GM23338 (cell line): ENCODE data around the gene DTX4. TPM values are rescaled to one million over a fixed set of nuclear protein-coding genes. Genes with fewer than 3 reads are reported as not detected.
A peak's percentile ranks its signal among the peaks of the same experiment; 100 is the strongest.

Experiments
- ATAC-seq: fragments of 200-7000 bp; cut with Tn5 transposase; 3 replicates; pipeline ENCODE4 v1.9.1; 2020
- DNase-seq: peaks from one replicate; pipeline ENCODE4 v3.0.0-alpha.2; 2015; ENCODE audit warnings: low spot score
- H2AFZ ChIP-seq: fragments of 200-600 bp; sonication (generic); 2 replicates; pipeline ENCODE4 v1.8.0; 2016; ENCODE audit warnings: antibody characterized with exemption, mild to moderate bottlenecking, moderate library complexity
- H3F3A ChIP-seq: fragments of 200-600 bp; sonication (generic); replicated peaks from 2 replicates; pipeline ENCODE4 v1.8.0; 2017; ENCODE audit warnings: antibody characterized with exemption, mixed run types, low read depth
- H3K27ac ChIP-seq: fragments of 200-600 bp; sonication (generic); 2 replicates; pipeline ENCODE4 v1.6.1; 2016; ENCODE audit warnings: low read depth
- H3K27me3 ChIP-seq: fragments of 200-600 bp; sonication (generic); 2 replicates; pipeline ENCODE4 v1.8.0; 2016; ENCODE audit warnings: mild to moderate bottlenecking, mixed run types, moderate library complexity; ENCODE audit not compliant: insufficient read depth
- H3K36me3 ChIP-seq: fragments of 200-600 bp; sonication (generic); 2 replicates; pipeline ENCODE4 v1.8.0; 2016; ENCODE audit warnings: mild to moderate bottlenecking; ENCODE audit not compliant: insufficient read depth
- H3K4me1 ChIP-seq: fragments of 200-600 bp; sonication (generic); 2 replicates; pipeline ENCODE4 v1.8.0; 2016; ENCODE audit warnings: mild to moderate bottlenecking, moderate library complexity; ENCODE audit not compliant: insufficient read depth
- H3K4me2 ChIP-seq: fragments of 200-600 bp; sonication (generic); 2 replicates; pipeline ENCODE4 v1.7.1; 2017; ENCODE audit warnings: mixed run types
- H3K4me3 ChIP-seq: fragments of 200-600 bp; sonication (generic); 2 replicates; pipeline ENCODE4 v1.6.1; 2016; ENCODE audit warnings: mixed run types
- H3K79me2 ChIP-seq: fragments of 200-600 bp; sonication (generic); replicated peaks from 2 replicates; pipeline ENCODE4 v1.8.0; 2017; ENCODE audit warnings: mild to moderate bottlenecking; ENCODE audit not compliant: insufficient read depth
- H3K9me2 ChIP-seq: fragments of 200-600 bp; sonication (generic); 2 replicates; pipeline ENCODE4 v1.8.0; 2017; ENCODE audit not compliant: insufficient read depth
- H4K20me1 ChIP-seq: fragments of 200-600 bp; sonication (generic); replicated peaks from 2 replicates; pipeline ENCODE4 v1.8.0; 2017; ENCODE audit warnings: mild to moderate bottlenecking; ENCODE audit not compliant: insufficient read depth
- H3K27ac Mint-ChIP-seq: 2 replicates; pipeline ENCODE4 v1.8.0; 2020; ENCODE audit warnings: inconsistent platforms, mild to moderate bottlenecking, moderate library complexity, mixed read lengths
- H3K27me3 Mint-ChIP-seq: 3 replicates; pipeline ENCODE4 v1.8.0; 2022; ENCODE audit warnings: low read depth, mild to moderate bottlenecking, moderate library complexity, mixed read lengths, inconsistent platforms; ENCODE audit not compliant: insufficient read depth, poor library complexity
- H3K36me3 Mint-ChIP-seq: 3 replicates; pipeline ENCODE4 v1.8.0; 2021; ENCODE audit warnings: low read depth, mild to moderate bottlenecking, inconsistent platforms, moderate library complexity, mixed read lengths
- H3K4me1 Mint-ChIP-seq: 3 replicates; pipeline ENCODE4 v1.8.0; 2020; ENCODE audit warnings: mild to moderate bottlenecking, inconsistent platforms, mixed read lengths
- H3K4me3 Mint-ChIP-seq: 3 replicates; pipeline ENCODE4 v1.8.0; 2021; ENCODE audit warnings: moderate library complexity, mild to moderate bottlenecking, inconsistent platforms, mixed read lengths
- H3K9me3 Mint-ChIP-seq: 3 replicates; pipeline ENCODE4 v1.8.0; 2020; ENCODE audit warnings: moderate library complexity, mild to moderate bottlenecking, inconsistent platforms, mixed read lengths
- EZH2phosphoT487 ChIP-seq: fragments of 200-600 bp; sonication (generic); IDR thresholded peaks from one replicate; pipeline ENCODE4 v1.8.1; 2018; ENCODE audit warnings: antibody characterized with exemption; ENCODE audit not compliant: unreplicated experiment
- JUNB ChIP-seq: IDR thresholded peaks from one replicate; pipeline ENCODE4 v1.6.1; 2016; ENCODE audit warnings: antibody characterized with exemption; ENCODE audit not compliant: unreplicated experiment
- NANOG ChIP-seq: IDR thresholded peaks from 2 replicates; pipeline ENCODE4 v1.6.1; 2016; ENCODE audit warnings: antibody characterized with exemption, borderline replicate concordance
- POLR2AphosphoS5 ChIP-seq: IDR thresholded peaks from 2 replicates; pipeline ENCODE4 v1.6.1; 2016; ENCODE audit warnings: antibody characterized with exemption, low read depth
- STAT1 ChIP-seq: IDR thresholded peaks from one replicate; pipeline ENCODE4 v1.6.1; 2016; ENCODE audit warnings: antibody characterized with exemption; ENCODE audit not compliant: unreplicated experiment
- ZNF114 ChIP-seq: fragments of 250-450 bp; sonication (Bioruptor Pico); IDR thresholded peaks from 2 replicates; pipeline ENCODE4 v1.5.0; 2020; ENCODE audit warnings: mild to moderate bottlenecking, moderate library complexity
- ZNF331 ChIP-seq: fragments of 250-450 bp; sonication (Bioruptor Pico); IDR thresholded peaks from 2 replicates; pipeline ENCODE4 v1.5.0; 2020; ENCODE audit warnings: low read depth, mild to moderate bottlenecking, moderate library complexity
- polyA plus RNA-seq: library from polyadenylated mRNA; unstranded; fragments of >200 nt; fragmentation: Nextera tagmentation; extraction: Ambion mirVana; gene quantifications from 2 replicates; pipeline ENCODE4 v1.2.1, GENCODE V29; 2016
- total RNA-seq: library from RNA; depleted of rRNA; stranded (reverse); fragments of >200 nt; shearing (Covaris generic); gene quantifications from 2 replicates; pipeline ENCODE4 v1.2.3, GENCODE V29; 2014
- TF ChIP-seq, protein P1 (sequence below): fragments of 250-450 bp; sonication (Bioruptor Pico); IDR thresholded peaks from 2 replicates; pipeline ENCODE4 v1.5.0; 2020; ENCODE audit warnings: mild to moderate bottlenecking, moderate library complexity
- TF ChIP-seq, protein P2 (sequence below): IDR thresholded peaks from one replicate; pipeline ENCODE4 v1.6.1; 2018; ENCODE audit warnings: antibody characterized with exemption; ENCODE audit not compliant: unreplicated experiment
- TF ChIP-seq, protein P3 (sequence below), 2 experiments: fragments of 200-600 bp in 1 of 2; sonication (generic) in 1 of 2; conservative IDR thresholded peaks; 2 replicates each; pipeline versions ENCODE4 v1.5.1 to v1.6.1; 2016 to 2017; ENCODE audit warnings: antibody characterized with exemption in 2 of 2, low read depth in 2 of 2, mild to moderate bottlenecking in 2 of 2, moderate library complexity in 1 of 2

DTX4 gene
- total and polyA plus RNA-seq, 2 experiments from 2014 or later = 4.2 to 14.7 TPM

DNA sequence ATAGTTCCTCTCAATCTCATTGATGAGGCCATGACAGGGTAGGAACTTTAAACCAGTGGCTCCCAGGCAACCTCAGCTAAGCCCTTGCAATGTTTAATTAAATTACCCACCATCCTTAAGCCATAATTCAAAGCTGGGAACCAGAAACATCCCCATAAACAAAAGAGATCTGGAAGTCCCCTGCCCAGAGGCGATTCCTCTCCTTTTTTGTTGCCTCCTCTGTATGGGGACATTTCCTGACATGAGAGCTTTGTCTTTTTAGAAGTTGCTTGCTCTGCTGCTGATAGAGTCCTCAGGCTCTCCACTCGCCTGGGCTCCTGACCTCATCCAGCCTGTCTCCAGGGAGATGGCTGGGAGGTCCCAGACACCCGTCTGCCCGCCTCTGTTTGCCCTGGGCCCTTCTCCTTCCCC is 3.2 kb downstream of the DTX4 start:
- Mint-ChIP-seq H3K4me1 (peaks cover 35% of the 10 kb centered on the region), H3K27ac (no peak overlapping the region), H3K36me3 (peaks cover 37% of the 10 kb centered on the region), H3K4me3 (peak overlapping the region; percentile 30; the same call in 1 of the 3 replicates), H3K9me3 (peaks cover 22% of the 10 kb centered on the region), H3K27me3 (peaks cover 16% of the 10 kb centered on the region)
- Histone ChIP-seq H3K36me3 (no peaks in the 10 kb centered on the region; the same call in 1 of the 2 replicates), H3K27ac (no peak overlapping the region), H3K27me3 (peaks cover 6% of the 10 kb centered on the region; the same call in 1 of the 2 replicates), H2AFZ (no peak overlapping the region), H3K4me3 (no peak overlapping the region), H3K4me1 (peaks cover 13% of the 10 kb centered on the region), H4K20me1 (0 out of 2 replicates have a peak, but pooled peaks cover 7% of the 10 kb centered on the region), H3K9me2 (no peaks in the 10 kb centered on the region; the same call in 1 of the 2 replicates), H3F3A (peaks cover 5% of the 10 kb centered on the region; the same call in 1 of the 2 replicates), H3K4me2 (peak overlapping the region; percentile 99; the same call in 1 of the 2 replicates), H3K79me2 (peaks cover 21% of the 10 kb centered on the region)
- no peak for TF ChIP-seq STAT1
- no peak for DNase-seq
- no peak for ATAC-seq

DNA sequence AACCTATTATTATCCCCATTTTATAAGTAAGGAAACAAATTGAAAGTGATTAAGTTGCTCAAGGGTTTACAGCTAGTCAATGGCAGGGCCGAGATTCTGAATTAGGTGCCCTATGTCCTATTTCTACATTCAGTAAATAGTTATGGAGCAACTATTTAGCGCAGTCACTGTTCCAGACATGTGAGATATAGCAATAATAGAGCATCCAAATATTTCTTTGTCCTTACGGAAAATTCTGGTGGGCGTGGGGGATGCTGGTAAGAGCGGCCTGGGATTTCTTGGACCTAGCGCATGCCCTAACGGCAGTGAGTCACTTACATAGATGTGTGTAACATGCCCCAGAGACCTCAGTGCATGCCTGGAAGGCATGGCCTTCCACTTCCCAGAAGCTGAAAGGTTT is 4.4 kb downstream of the DTX4 start:
- Mint-ChIP-seq H3K4me3 (no peak overlapping the region), H3K36me3 (peaks cover 46% of the 10 kb centered on the region), H3K27ac (no peak overlapping the region), H3K4me1 (peaks cover 35% of the 10 kb centered on the region), H3K9me3 (peaks cover 30% of the 10 kb centered on the region), H3K27me3 (peaks cover 16% of the 10 kb centered on the region)
- Histone ChIP-seq H3K27me3 (peaks cover 6% of the 10 kb centered on the region; the same call in 1 of the 2 replicates), H3K9me2 (no peaks in the 10 kb centered on the region; the same call in 1 of the 2 replicates), H3K4me3 (no peak overlapping the region), H3K4me2 (no peak overlapping the region), H3F3A (peaks cover 5% of the 10 kb centered on the region; the same call in 1 of the 2 replicates), H3K4me1 (peaks cover 8% of the 10 kb centered on the region), H3K36me3 (no peaks in the 10 kb centered on the region; the same call in 1 of the 2 replicates), H4K20me1 (0 out of 2 replicates have a peak, but pooled peaks cover 7% of the 10 kb centered on the region), H3K79me2 (peaks cover 21% of the 10 kb centered on the region), H2AFZ (no peak overlapping the region), H3K27ac (no peak overlapping the region)
- DNase-seq (no peak), ATAC-seq (no peak)
- TF ChIP-seq EZH2phosphoT487 (no peak), STAT1 (no peak), JUNB (no peak), NANOG (no peak), POLR2AphosphoS5 (no peak), ZNF331 (no peak), ZNF114 (CRISPR knock-in tag) (no peak)
- TF ChIP-seq, protein P1, sequence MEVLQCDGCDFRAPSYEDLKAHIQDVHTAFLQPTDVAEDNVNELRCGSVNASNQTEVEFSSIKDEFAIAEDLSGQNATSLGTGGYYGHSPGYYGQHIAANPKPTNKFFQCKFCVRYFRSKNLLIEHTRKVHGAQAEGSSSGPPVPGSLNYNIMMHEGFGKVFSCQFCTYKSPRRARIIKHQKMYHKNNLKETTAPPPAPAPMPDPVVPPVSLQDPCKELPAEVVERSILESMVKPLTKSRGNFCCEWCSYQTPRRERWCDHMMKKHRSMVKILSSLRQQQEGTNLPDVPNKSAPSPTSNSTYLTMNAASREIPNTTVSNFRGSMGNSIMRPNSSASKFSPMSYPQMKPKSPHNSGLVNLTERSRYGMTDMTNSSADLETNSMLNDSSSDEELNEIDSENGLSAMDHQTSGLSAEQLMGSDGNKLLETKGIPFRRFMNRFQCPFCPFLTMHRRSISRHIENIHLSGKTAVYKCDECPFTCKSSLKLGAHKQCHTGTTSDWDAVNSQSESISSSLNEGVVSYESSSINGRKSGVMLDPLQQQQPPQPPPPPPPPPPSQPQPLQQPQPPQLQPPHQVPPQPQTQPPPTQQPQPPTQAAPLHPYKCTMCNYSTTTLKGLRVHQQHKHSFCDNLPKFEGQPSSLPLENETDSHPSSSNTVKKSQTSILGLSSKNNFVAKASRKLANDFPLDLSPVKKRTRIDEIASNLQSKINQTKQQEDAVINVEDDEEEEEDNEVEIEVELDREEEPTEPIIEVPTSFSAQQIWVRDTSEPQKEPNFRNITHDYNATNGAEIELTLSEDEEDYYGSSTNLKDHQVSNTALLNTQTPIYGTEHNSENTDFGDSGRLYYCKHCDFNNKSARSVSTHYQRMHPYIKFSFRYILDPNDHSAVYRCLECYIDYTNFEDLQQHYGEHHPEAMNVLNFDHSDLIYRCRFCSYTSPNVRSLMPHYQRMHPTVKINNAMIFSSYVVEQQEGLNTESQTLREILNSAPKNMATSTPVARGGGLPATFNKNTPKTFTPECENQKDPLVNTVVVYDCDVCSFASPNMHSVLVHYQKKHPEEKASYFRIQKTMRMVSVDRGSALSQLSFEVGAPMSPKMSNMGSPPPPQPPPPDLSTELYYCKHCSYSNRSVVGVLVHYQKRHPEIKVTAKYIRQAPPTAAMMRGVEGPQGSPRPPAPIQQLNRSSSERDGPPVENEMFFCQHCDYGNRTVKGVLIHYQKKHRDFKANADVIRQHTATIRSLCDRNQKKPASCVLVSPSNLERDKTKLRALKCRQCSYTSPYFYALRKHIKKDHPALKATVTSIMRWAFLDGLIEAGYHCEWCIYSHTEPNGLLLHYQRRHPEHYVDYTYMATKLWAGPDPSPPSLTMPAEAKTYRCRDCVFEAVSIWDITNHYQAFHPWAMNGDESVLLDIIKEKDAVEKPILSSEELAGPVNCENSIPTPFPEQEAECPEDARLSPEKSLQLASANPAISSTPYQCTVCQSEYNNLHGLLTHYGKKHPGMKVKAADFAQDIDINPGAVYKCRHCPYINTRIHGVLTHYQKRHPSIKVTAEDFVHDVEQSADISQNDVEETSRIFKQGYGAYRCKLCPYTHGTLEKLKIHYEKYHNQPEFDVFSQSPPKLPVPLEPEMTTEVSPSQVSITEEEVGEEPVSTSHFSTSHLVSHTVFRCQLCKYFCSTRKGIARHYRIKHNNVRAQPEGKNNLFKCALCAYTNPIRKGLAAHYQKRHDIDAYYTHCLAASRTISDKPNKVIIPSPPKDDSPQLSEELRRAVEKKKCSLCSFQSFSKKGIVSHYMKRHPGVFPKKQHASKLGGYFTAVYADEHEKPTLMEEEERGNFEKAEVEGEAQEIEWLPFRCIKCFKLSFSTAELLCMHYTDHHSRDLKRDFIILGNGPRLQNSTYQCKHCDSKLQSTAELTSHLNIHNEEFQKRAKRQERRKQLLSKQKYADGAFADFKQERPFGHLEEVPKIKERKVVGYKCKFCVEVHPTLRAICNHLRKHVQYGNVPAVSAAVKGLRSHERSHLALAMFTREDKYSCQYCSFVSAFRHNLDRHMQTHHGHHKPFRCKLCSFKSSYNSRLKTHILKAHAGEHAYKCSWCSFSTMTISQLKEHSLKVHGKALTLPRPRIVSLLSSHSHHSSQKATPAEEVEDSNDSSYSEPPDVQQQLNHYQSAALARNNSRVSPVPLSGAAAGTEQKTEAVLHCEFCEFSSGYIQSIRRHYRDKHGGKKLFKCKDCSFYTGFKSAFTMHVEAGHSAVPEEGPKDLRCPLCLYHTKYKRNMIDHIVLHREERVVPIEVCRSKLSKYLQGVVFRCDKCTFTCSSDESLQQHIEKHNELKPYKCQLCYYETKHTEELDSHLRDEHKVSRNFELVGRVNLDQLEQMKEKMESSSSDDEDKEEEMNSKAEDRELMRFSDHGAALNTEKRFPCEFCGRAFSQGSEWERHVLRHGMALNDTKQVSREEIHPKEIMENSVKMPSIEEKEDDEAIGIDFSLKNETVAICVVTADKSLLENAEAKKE = no peak
- TF ChIP-seq, protein P2, sequence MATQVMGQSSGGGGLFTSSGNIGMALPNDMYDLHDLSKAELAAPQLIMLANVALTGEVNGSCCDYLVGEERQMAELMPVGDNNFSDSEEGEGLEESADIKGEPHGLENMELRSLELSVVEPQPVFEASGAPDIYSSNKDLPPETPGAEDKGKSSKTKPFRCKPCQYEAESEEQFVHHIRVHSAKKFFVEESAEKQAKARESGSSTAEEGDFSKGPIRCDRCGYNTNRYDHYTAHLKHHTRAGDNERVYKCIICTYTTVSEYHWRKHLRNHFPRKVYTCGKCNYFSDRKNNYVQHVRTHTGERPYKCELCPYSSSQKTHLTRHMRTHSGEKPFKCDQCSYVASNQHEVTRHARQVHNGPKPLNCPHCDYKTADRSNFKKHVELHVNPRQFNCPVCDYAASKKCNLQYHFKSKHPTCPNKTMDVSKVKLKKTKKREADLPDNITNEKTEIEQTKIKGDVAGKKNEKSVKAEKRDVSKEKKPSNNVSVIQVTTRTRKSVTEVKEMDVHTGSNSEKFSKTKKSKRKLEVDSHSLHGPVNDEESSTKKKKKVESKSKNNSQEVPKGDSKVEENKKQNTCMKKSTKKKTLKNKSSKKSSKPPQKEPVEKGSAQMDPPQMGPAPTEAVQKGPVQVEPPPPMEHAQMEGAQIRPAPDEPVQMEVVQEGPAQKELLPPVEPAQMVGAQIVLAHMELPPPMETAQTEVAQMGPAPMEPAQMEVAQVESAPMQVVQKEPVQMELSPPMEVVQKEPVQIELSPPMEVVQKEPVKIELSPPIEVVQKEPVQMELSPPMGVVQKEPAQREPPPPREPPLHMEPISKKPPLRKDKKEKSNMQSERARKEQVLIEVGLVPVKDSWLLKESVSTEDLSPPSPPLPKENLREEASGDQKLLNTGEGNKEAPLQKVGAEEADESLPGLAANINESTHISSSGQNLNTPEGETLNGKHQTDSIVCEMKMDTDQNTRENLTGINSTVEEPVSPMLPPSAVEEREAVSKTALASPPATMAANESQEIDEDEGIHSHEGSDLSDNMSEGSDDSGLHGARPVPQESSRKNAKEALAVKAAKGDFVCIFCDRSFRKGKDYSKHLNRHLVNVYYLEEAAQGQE = no peak
- TF ChIP-seq, protein P3, sequence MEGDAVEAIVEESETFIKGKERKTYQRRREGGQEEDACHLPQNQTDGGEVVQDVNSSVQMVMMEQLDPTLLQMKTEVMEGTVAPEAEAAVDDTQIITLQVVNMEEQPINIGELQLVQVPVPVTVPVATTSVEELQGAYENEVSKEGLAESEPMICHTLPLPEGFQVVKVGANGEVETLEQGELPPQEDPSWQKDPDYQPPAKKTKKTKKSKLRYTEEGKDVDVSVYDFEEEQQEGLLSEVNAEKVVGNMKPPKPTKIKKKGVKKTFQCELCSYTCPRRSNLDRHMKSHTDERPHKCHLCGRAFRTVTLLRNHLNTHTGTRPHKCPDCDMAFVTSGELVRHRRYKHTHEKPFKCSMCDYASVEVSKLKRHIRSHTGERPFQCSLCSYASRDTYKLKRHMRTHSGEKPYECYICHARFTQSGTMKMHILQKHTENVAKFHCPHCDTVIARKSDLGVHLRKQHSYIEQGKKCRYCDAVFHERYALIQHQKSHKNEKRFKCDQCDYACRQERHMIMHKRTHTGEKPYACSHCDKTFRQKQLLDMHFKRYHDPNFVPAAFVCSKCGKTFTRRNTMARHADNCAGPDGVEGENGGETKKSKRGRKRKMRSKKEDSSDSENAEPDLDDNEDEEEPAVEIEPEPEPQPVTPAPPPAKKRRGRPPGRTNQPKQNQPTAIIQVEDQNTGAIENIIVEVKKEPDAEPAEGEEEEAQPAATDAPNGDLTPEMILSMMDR (conservative IDR thresholded peaks at IDR 0.05; ENCODE audit: low read depth in 2 of 2) = no peak
